ENCODE data around the gene COL6A2. TPM values are rescaled to one million over a fixed set of nuclear protein-coding genes. Genes with fewer than 3 reads are reported as not detected.

The COL6A2 gene
- total RNA-seq, 1 donor from 2014 or later = 933 TPM

DNA sequence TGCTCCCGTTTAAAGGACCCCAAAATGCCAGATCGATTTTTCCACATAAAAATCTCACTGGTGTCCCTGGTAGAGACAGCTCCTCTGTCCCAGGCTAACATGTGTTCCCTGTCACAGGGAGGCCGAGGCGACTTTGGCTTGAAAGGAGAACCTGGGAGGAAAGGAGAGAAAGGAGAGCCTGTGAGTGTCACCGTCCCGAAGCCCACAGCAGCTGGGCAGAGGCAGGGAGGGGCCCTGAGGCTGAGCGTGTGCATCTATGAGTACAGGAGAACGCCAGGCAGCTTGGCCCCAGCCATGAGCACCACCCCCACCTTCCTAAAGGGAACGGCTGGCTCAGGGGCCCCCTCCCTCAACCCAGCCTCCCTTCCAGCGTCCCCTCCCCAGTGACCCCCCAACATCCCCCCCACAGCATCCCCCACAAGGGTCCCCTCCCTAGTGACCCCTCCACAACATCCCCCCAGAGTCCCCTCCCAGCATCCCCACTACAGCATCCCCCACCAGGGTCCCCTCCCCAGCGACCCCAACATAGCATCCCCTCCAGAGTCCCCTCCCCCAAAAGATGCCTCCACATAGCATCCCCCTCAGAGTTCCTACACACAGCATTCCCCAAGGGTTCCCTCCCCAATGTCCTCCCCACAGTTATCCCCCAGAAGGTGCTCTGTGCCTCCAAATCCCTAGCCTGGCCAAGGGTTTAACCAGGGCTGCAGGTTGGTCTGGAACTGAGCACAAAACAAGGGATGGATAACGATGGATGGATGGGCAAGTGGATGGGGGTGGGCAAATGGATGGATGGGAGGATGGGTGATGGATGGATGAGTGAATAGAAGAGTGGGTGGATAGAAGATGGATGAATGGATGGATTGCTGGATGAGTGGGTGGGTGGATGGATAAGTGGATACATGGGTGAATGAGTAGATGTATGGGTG lies 25.1 kb downstream of the COL6A2 start:
- peak in 1 of 2 experiments; percentile 5 for DNase-seq (ENCODE audit: low spot score in 2 of 2, unreplicated experiment in 2 of 2)
- Mint-ChIP-seq H3K4me3 (no peak overlapping the region), H3K36me3 (peaks cover 11% of the 10 kb centered on the region), H3K27ac (no peak overlapping the region), H3K4me1 (peaks cover 5% of the 10 kb centered on the region), H3K27me3 (ENCODE audit: low read depth) (no peaks in the 10 kb centered on the region), H3K9me3 (no peaks in the 10 kb centered on the region)
- TF ChIP-seq, protein P1, sequence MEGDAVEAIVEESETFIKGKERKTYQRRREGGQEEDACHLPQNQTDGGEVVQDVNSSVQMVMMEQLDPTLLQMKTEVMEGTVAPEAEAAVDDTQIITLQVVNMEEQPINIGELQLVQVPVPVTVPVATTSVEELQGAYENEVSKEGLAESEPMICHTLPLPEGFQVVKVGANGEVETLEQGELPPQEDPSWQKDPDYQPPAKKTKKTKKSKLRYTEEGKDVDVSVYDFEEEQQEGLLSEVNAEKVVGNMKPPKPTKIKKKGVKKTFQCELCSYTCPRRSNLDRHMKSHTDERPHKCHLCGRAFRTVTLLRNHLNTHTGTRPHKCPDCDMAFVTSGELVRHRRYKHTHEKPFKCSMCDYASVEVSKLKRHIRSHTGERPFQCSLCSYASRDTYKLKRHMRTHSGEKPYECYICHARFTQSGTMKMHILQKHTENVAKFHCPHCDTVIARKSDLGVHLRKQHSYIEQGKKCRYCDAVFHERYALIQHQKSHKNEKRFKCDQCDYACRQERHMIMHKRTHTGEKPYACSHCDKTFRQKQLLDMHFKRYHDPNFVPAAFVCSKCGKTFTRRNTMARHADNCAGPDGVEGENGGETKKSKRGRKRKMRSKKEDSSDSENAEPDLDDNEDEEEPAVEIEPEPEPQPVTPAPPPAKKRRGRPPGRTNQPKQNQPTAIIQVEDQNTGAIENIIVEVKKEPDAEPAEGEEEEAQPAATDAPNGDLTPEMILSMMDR (IDR thresholded peaks at IDR 0.05; ENCODE audit: unreplicated experiment) = no peak

DNA sequence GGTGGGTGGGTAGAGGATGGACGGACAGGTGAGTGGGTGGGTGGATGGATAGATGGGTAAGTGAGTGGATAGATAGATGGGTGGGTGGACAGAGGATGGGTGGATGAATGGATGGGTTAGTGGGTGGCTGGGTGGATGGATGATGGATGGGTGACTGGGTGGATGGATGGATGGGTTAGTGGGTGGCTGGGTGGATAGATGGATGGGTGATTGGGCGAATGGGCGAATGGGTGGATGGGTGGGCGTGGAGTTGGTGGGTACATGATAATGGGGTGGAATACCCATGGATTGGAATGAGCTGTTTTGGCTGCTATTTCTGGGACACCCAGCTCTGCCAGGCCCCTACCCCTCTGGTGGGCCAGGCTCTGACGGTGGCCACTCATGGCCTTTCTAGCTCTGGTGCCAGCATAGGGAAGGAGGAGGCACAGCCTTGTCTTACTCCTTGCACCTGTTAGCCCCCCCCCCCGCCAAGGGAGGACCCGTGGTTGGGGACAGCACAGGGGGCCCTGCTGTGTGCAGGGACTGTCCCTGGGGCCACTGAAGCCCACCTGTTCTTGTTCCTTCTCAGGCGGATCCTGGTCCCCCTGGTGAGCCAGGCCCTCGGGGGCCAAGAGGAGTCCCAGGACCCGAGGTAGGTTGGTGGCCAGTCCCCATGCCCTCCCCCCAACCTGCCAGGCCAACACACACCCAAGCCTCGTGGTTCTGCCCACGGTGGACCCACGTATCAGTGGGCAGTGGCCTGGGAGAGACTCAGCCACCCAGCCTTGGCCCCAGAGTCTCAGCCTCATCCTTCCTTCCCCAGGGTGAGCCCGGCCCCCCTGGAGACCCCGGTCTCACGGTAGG lies 26.4 kb downstream of the COL6A2 start:
- Mint-ChIP-seq H3K9me3 (no peaks in the 10 kb centered on the region), H3K36me3 (peaks cover 11% of the 10 kb centered on the region), H3K4me3 (no peak overlapping the region), H3K27me3 (ENCODE audit: low read depth) (no peaks in the 10 kb centered on the region), H3K27ac (peak overlapping the region; percentile 47), H3K4me1 (peaks cover 14% of the 10 kb centered on the region)
- peak in 1 of 2 experiments; percentile 9 for DNase-seq (ENCODE audit: low spot score in 2 of 2, unreplicated experiment in 2 of 2)
- TF ChIP-seq, protein P1 (IDR thresholded peaks at IDR 0.05; ENCODE audit: unreplicated experiment) = no peak

DNA sequence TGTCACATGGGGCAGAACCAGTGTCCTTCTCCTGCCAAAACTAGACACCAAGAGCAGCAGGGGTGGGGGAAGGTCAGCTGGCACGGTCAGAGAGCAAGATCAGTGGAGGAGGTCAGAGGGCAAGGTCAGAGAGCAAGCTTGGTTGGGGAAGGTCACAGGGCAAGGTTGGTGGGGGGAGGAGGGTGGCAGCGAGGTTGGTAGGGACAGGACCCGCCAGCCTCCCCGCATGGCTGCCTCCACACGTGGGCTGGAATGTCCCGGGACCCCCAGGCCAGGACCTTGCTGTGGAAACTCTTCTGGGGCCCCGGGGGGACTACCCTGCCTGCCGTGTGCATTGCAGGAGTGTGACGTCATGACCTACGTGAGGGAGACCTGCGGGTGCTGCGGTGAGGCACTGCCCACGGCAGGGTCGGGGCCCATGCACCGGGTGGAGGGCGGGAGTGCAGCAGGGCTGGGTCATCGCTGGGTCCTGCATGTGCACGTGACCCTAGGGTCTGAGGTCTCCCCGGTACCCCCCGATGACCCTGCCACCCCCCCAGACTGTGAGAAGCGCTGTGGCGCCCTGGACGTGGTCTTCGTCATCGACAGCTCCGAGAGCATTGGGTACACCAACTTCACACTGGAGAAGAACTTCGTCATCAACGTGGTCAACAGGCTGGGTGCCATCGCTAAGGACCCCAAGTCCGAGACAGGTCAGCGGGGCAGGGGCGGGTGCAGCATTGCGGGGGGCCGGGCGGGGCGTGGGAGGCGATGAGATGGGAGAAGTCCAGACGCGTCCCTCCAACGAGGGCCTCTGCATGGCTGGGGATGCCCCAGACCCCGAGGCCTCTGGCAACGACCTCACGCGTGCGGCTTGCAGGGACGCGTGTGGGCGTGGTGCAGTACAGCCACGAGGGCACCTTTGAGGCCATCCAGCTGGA lies 27.3 kb downstream of the COL6A2 start:
- TF ChIP-seq, protein P1 (IDR thresholded peaks at IDR 0.05; ENCODE audit: unreplicated experiment) = no peak
- Mint-ChIP-seq H3K27ac (peak overlapping the region; percentile 47), H3K4me1 (peaks cover 14% of the 10 kb centered on the region), H3K4me3 (no peak overlapping the region), H3K27me3 (ENCODE audit: low read depth) (no peaks in the 10 kb centered on the region), H3K36me3 (peaks cover 11% of the 10 kb centered on the region), H3K9me3 (no peaks in the 10 kb centered on the region)
- DNase-seq (ENCODE audit: low spot score in 2 of 2, unreplicated experiment in 2 of 2) = peak; percentile 12 to 37

DNA sequence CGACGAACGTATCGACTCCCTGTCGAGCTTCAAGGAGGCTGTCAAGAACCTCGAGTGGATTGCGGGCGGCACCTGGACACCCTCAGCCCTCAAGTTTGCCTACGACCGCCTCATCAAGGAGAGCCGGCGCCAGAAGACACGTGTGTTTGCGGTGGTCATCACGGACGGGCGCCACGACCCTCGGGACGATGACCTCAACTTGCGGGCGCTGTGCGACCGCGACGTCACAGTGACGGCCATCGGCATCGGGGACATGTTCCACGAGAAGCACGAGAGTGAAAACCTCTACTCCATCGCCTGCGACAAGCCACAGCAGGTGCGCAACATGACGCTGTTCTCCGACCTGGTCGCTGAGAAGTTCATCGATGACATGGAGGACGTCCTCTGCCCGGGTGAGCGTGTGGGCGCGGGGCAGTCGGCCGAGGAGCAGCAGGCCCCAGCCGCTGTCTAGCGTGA lies 28.0 kb downstream of the COL6A2 start:
- Mint-ChIP-seq H3K4me1 (peaks cover 14% of the 10 kb centered on the region), H3K4me3 (no peak overlapping the region), H3K9me3 (no peaks in the 10 kb centered on the region), H3K27ac (no peak overlapping the region), H3K36me3 (peaks cover 11% of the 10 kb centered on the region), H3K27me3 (ENCODE audit: low read depth) (no peaks in the 10 kb centered on the region)
- TF ChIP-seq, protein P1 (IDR thresholded peaks at IDR 0.05; ENCODE audit: unreplicated experiment) = no peak
- peak; percentile 16 to 37 for DNase-seq (ENCODE audit: low spot score in 2 of 2, unreplicated experiment in 2 of 2)

Measured in mesothelial cell of epicardium (in vitro differentiated cells).